SK-N-DZ (cell line): ENCODE measurements around the gene PRKN.

Experiments
- DNase-seq: peaks from one replicate; pipeline ENCODE4 v3.0.0-alpha.2; 2015; ENCODE audit warnings: low spot score

Gene PRKN

GRCh38 chr6:162244031-162244430, 483.5 kb downstream of the PRKN start:
- DNase-seq, result no peak

- DNase-seq, result no peak
Observed at GRCh38 chr6:162242915-162243314, 484.7 kb downstream of the PRKN start.

- DNase-seq, result no peak
Observed at GRCh38 chr6:162239330-162239729, 488.2 kb downstream of the PRKN start.

- no peak for DNase-seq
Observed at GRCh38 chr6:162238675-162239074, 488.9 kb downstream of the PRKN start.

GRCh38 chr6:162237331-162237730, 490.2 kb downstream of the PRKN start:
- no peak for DNase-seq

- no peak for DNase-seq
Observed at GRCh38 chr6:162234631-162235030, 492.9 kb downstream of the PRKN start.

GRCh38 chr6:162230147-162230752, 497.3 kb downstream of the PRKN start:
- no peak for DNase-seq

- DNase-seq, result no peak
Observed at GRCh38 chr6:162229093-162229492, 498.5 kb downstream of the PRKN start.

- DNase-seq, result no peak
Observed at GRCh38 chr6:162226803-162227202, 500.8 kb downstream of the PRKN start.

GRCh38 chr6:162222521-162222920, 505.0 kb downstream of the PRKN start:
- no peak for DNase-seq

GRCh38 chr6:162220876-162221275, 506.7 kb downstream of the PRKN start:
- no peak for DNase-seq

GRCh38 chr6:162219266-162219665, 508.3 kb downstream of the PRKN start:
- no peak for DNase-seq

- DNase-seq, result no peak
Observed at GRCh38 chr6:162217811-162218493, 509.6 kb downstream of the PRKN start.

GRCh38 chr6:162217058-162217457, 510.5 kb downstream of the PRKN start:
- DNase-seq, result no peak

GRCh38 chr6:162211777-162212176, 515.8 kb downstream of the PRKN start:
- no peak for DNase-seq

- DNase-seq, result no peak
Observed at GRCh38 chr6:162211022-162211421, 516.5 kb downstream of the PRKN start.

GRCh38 chr6:162203287-162203686, 524.3 kb downstream of the PRKN start:
- DNase-seq, result no peak

GRCh38 chr6:162200945-162201690, 526.4 kb downstream of the PRKN start:
- no peak for DNase-seq

GRCh38 chr6:162200041-162200440, 527.5 kb downstream of the PRKN start:
- DNase-seq, result no peak

GRCh38 chr6:162198925-162199324, 528.6 kb downstream of the PRKN start:
- no peak for DNase-seq

GRCh38 chr6:162198076-162198475, 529.5 kb downstream of the PRKN start:
- no peak for DNase-seq

- DNase-seq, result peak; percentile 75
Observed at GRCh38 chr6:162195441-162195840, 532.1 kb downstream of the PRKN start.

- DNase-seq, result no peak
Observed at GRCh38 chr6:162190981-162191380, 536.6 kb downstream of the PRKN start.
